GM18502 (cell line): ENCODE measurements around the gene LYRM4.
"Not testable (repeated sequence)": the region's sequence is repeated elsewhere in the genome, so short reads cannot be mapped to it uniquely, and the experiment has no call there.

Source experiments
- ATAC-seq: cut with Tn5 transposase; IDR thresholded peaks from one replicate; pipeline ENCODE4 v1.9.1; 2021; ENCODE audit warnings: mild to moderate bottlenecking; ENCODE audit not compliant: unreplicated experiment, poor library complexity

The LYRM4 gene

GRCh38 chr6:5127106-5127687, 133.6 kb downstream of the LYRM4 start:
- ATAC-seq, result no peak

DNA sequence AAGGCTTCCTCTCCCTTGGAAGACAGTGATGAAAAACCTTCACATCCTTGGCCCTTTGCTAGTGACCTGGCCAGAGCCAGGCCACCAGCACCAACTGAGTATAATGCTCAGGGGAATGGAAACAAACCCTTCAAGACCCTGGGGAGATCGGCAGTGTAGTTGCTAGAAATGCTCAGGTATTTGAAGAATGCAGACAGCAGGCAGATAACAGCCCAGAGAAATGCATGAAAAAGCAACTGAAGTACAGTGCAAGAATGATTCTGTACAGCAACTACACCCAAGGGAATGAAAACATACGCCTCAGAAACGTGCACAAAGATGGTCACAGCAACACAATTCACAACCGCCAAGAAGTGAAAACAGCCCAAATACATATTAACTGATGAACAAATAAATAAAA, 134.5 kb downstream of the LYRM4 start:
- ATAC-seq, result no peak

- no peak for ATAC-seq
Observed at GRCh38 chr6:5125152-5126006, 135.4 kb downstream of the LYRM4 start.

GRCh38 chr6:5124526-5124925, 136.2 kb downstream of the LYRM4 start:
- no peak for ATAC-seq

DNA sequence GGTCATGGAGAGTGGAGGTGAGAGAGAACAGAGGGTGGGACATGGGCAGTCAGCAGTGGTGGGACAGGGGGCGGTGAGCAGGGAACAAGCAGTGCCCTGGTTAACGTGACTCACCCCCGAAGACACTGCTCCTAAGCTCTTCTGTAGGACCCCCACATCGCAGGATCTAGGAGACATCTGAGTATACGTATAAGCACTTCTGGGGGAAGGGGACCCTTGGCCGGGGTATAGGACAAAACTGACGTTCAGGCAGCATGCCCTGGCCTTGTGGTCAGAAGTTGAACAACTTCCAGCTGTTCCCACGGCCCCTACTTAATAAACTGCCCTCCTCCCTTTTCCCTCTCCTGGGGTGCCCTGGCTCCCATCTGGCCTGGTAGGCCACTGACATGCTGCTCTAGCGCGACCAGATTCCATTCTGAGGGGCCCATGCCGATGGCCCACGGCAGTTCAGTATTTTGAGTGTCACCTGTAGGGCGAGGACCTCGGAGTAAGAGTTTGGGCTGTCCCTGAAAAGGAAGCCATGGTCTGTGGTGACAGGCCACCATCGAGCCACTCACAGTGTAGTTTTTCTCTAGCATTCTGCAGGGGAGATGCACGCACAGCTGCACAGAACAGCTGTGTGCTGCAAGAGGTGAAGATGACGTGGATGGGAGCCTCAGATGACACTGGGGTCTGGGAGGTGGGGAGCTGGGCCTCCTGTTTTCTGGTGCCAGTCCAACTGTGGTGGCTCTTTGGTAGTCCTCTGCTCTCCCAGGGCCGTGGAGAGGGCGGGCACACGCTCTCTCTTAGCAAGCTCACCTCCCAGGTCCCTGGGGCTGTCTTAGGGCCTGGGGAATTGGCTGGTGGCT, 137.2 kb downstream of the LYRM4 start:
- ATAC-seq, result no peak

GRCh38 chr6:5122504-5123112, 138.1 kb downstream of the LYRM4 start:
- no peak for ATAC-seq

GRCh38 chr6:5121956-5122355, 138.8 kb downstream of the LYRM4 start:
- no peak for ATAC-seq

DNA sequence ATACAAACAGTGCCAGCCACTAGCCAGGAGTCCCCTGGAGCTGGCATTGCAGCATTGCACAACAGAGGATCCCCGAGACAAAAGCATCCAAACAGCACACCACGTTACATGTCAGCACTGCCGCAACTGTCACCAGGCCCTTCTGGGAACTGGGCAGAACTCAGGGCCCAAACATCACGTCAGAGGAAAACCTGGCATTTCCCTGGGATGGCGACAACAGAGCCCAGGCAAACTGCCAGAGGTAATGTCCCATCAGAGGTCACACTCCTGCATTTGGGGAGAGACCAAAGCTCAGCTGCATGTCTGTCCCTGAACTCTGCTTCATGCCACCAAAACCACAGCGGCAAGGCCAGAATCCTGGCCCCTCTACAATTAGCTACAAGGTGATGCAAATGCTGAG, 139.3 kb downstream of the LYRM4 start:
- ATAC-seq, result no peak

DNA sequence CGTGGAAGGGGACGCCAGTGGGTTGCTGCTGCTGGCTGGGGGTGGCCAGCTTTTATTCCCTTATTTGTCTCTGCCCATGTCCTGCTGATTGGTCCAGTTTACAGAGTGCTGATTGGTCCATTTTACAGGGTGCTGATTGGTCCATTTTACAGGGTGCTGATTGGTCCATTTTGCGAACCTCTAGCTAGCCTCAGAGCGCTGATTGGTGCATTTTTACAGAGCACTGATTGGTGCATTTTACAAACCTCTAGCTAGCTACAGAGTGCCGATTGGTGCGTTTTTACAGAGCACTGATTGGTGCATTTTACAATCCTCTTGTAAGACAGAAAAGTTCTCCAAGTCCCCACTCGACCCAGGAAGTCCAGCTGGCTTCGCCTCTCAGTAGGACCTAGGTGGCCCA, 140.2 kb downstream of the LYRM4 start:
- not testable (repeated sequence) for ATAC-seq

- ATAC-seq, result no peak
Observed at GRCh38 chr6:5120011-5120410, 140.7 kb downstream of the LYRM4 start.

DNA sequence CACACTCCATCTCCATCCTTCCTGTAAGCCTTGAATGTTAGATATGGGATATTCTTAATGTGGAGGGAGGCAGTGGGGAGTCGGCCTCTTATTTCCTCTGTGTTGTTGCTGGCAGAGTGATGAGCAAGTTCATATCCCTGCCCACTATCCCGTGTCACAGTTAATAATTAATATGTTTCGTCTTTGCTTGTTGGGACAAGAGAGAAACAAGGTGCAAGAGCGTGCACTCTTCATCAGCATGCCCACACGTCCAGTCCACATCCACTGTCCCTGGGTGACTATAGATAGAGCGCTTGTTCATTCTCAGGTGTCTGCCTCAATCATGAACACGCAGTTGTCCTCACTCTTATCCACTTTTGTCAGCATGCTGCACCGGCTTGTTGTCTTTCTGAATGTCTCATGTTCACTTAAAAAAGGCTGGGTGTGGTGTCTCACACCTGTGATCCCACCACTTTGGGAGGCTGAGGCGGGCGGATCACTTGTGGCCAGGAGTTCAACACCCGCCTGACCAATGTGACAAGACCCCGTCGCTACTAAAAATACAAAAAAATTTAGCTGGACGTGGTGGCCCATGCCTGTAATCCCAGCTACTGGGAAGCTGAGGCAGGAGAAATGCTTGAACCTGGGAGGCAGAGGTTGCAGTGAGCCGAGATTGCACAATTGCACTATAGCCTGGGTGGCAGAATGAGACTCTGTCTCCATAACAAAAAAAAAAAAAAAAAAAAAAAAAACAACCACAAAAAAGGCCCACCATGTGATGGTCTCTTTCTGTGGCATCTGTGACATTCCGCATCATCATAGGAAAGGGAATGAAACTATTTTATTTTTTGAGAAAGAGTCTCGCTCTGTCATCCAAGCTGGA, 141.4 kb downstream of the LYRM4 start:
- ATAC-seq, result no peak

DNA sequence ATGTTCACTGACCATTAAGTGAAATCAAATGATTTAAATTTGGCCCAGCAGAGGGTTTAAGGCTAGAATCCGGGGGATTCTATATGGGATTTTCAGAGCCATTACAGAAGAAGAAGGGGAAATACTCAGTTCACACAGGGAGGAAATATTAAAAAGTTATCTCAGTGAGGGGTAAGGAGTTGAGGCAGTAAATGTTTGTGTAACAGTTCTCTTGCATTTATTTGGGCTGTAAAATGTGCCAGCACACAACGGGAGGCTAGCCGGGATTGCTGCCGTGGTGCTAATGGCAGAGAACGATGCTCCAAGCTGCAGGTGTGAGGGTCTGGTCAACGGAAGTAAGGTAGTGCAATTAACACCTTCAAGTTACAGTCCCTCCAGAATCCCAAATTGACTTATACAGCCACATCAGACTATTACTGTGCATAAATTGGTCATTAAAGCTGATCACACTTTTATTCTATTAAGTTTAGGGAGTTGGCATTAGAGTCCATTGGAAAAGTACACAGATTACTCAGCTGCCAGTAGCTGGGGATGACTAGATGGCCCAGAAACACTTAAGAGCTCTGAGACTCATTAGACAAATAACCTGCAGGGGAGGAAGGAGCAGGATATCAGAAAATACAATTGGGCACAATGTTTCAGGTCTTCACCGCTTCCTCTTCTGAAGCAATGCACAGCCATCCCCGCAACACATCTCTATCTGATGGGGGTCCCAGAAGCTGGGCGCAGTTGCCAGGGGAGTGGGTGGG, 144.3 kb downstream of the LYRM4 start:
- no peak for ATAC-seq

GRCh38 chr6:5115168-5115567, 145.6 kb downstream of the LYRM4 start:
- no peak for ATAC-seq

GRCh38 chr6:5113096-5113495, 147.7 kb downstream of the LYRM4 start:
- ATAC-seq, result no peak

DNA sequence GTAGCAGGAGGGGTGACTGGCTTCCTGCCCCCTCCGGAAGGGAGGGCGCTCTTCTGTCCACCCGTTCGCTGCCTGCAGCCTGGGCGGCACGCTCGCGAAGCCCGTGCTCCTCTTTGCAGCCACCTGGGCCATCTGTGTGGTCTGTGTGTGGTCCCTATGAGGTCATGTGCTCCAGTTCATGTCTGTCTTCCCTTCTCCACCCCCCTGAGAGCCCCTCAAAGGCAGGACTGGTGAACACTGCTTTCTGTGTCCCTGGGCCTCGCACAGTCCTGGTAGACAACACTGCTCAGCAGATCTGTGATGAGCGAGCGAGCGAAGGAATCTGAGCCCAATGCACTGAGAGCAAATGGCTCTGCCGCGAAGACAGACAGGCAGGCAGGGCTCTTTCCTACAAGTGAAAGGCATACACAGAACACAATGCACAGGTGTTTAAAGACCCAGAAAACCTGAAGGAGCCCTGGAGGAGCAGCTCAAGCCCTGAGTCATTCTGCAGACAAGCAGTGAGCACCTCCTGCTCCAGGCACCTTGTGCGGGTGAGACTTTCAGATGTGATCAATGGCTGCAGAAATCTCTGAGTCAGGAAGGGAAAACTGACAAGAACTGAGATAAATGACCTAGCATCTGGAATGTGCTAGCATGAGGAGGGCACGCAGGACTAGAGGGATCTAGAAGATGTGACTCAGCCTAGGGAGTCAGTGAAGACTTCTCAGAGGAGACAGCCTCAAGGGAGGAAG, 148.5 kb downstream of the LYRM4 start:
- no peak for ATAC-seq

DNA sequence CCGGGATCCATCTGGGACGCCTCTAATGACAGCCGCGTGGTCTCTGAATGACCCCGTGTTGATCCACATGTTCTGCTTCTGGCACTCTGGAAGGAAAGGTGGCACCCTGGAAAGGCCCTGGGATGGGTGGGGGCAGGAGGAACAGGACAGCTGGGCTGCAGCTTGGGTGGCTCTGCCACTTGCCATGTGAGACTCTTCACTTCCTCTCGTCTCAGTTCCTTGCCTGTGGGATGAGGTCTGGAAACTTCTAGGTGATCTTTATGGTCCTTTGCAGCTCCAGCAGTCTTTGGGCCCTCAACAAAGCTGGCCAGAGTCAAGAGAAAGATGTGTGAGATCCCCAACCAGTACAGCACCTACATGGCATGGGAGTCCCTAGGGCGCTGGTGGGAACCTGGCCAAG, 149.1 kb downstream of the LYRM4 start:
- no peak for ATAC-seq

- ATAC-seq, result no peak
Observed at GRCh38 chr6:5110246-5110645, 150.5 kb downstream of the LYRM4 start.

GRCh38 chr6:5109436-5109835, 151.3 kb downstream of the LYRM4 start:
- no peak for ATAC-seq
